Ascending aorta (tissue), 2 donors: ENCODE results near the gene YAE1. TPM values are rescaled to one million over a fixed set of nuclear protein-coding genes. Genes with fewer than 3 reads are reported as not detected.

Experiments
- DNase-seq, 2 donors: peaks; one replicate each; pipeline ENCODE4 v3.0.0-alpha.2; 2019; ENCODE audit warnings: low spot score in 2 of 2
- H3K27ac ChIP-seq, 2 donors: fragments of 200-600 bp; sonication (generic); one replicate each; pipeline ENCODE4 v1.5.1; 2016 to 2017; ENCODE audit warnings: mild to moderate bottlenecking in 1 of 2
- H3K27me3 ChIP-seq: fragments of 200-600 bp; sonication (generic); one replicate; pipeline ENCODE4 v1.5.1; 2017
- H3K36me3 ChIP-seq, 2 donors: fragments of 200-600 bp; sonication (generic); one replicate each; pipeline ENCODE4 v1.5.1; 2016
- H3K4me1 ChIP-seq, 2 donors: fragments of 200-600 bp; sonication (generic); one replicate each; pipeline ENCODE4 v1.5.1; 2016 to 2017; ENCODE audit warnings: mild to moderate bottlenecking in 1 of 2
- H3K4me3 ChIP-seq, 2 donors: fragments of 200-600 bp; sonication (generic); one replicate each; pipeline ENCODE4 v1.5.1; 2016 to 2017; ENCODE audit warnings: mild to moderate bottlenecking in 1 of 2
- H3K9me3 ChIP-seq, 2 donors: fragments of 200-600 bp; sonication (generic); one replicate each; pipeline ENCODE4 v1.5.1; 2016
- intact Hi-C: fragments of 100-400 bp; cut with DNase I; formaldehyde crosslinking; loops from one replicate; pipeline ENCODE4 v1.15.1; 2023
- total RNA-seq: library from RNA; depleted of rRNA; stranded (reverse); fragments of >200 nt; gene quantifications from one replicate; pipeline ENCODE4 v1.1.0, GENCODE V29; 2016
- TF ChIP-seq, protein P1 (sequence below), 3 experiments: fragments of 200-600 bp in 2 of 3; fragments of 450-650 bp in 1 of 3; sonication (generic) in 2 of 3; IDR thresholded peaks; one replicate each; pipeline ENCODE4 v1.5.1; 2016 to 2019; ENCODE audit warnings: antibody characterized with exemption in 3 of 3, mild to moderate bottlenecking in 1 of 3, moderate library complexity in 1 of 3

The YAE1 gene
- total RNA-seq, 1 donor from 2014 or later = 3.3 TPM

DNA sequence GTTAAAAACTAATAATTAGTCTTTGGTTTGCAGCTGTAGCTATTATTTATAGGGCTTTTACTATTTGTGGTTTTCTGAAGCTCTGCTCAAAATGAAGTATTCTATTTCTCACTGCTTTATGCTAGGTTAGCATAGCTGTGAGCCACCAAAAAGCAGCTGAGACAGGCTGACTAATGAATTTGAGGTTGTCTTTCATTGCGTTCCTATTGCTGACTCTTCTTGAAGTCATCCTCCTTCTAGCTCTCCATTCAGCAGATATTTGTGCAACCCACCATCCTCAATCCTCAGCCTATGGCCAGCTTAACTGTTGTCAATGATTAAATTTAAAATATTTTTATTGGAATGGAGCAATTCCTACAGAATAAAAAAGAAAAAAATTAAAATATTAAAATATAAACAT, 55.1 kb downstream of the YAE1 start:
- Histone ChIP-seq H3K4me1 (peaks cover 9 to 11% of the 10 kb centered on the region in 2 donors), H3K36me3 (no peaks in the 10 kb centered on the region), H3K4me3 (no peak overlapping the region), H3K27ac (no peak overlapping the region), H3K27me3 (no peaks in the 10 kb centered on the region), H3K9me3 (no peaks in the 10 kb centered on the region)
- intact Hi-C loops = loop anchor here (5.0 to 10.0 kb wide), 3 partner anchors 126 to 511 kb away; partner anchors contain the start of genes CDK13 and MPLKIP
- no peak for DNase-seq
- TF ChIP-seq, protein P1, sequence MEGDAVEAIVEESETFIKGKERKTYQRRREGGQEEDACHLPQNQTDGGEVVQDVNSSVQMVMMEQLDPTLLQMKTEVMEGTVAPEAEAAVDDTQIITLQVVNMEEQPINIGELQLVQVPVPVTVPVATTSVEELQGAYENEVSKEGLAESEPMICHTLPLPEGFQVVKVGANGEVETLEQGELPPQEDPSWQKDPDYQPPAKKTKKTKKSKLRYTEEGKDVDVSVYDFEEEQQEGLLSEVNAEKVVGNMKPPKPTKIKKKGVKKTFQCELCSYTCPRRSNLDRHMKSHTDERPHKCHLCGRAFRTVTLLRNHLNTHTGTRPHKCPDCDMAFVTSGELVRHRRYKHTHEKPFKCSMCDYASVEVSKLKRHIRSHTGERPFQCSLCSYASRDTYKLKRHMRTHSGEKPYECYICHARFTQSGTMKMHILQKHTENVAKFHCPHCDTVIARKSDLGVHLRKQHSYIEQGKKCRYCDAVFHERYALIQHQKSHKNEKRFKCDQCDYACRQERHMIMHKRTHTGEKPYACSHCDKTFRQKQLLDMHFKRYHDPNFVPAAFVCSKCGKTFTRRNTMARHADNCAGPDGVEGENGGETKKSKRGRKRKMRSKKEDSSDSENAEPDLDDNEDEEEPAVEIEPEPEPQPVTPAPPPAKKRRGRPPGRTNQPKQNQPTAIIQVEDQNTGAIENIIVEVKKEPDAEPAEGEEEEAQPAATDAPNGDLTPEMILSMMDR (IDR thresholded peaks at IDR 0.05) = no peak

DNA sequence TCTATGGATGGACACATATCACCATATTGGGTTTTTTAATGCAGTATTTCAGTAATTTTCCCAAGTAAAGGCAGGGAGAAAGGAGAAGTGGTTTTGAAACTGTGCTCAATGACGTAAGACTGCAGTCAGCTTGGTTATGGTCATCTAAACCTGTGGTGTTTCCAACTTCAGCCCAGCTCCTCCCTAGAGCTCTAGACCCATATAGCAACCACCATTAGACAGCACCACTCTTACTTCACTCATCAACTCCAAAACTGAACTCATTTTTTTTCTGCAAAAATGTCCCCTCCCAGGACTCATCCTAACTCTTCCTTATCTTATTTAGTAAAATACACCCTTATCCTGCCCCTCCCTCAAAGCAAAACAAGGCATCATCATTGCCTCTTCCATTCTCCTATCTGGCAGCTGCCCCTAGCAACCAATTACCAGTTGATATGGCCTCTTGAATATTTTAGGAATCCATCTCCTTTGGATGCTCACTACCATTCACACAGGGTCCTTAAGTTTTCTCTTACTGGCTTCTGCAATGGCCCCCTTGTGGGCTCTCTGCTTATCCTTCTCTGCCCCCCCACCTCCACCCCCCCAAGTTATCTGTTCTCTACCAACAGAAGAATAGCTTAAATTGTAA, 55.7 kb downstream of the YAE1 start:
- H3K36me3 ChIP-seq = no peaks in the 10 kb centered on the region
- TF ChIP-seq, protein P1 (IDR thresholded peaks at IDR 0.05) = no peak
- intact Hi-C loops = loop anchor here (5.0 to 10.0 kb wide), 3 partner anchors 125 to 510 kb away; partner anchors contain the start of genes CDK13 and MPLKIP
- H3K4me3 ChIP-seq = peak overlapping the region in 1 of 2 donors; percentile 93
- no peaks in the 10 kb centered on the region for H3K27me3 ChIP-seq
- no peaks in the 10 kb centered on the region for H3K9me3 ChIP-seq
- H3K4me1 ChIP-seq = peaks cover 9 to 11% of the 10 kb centered on the region in 2 donors
- H3K27ac ChIP-seq = no peak overlapping the region
- DNase-seq = no peak

Other genes with a start within 250 kb of the YAE1 start
- 6.0 TPM for gene RALA, start 57.2 kb downstream of the YAE1 start, total RNA-seq